ENCODE measurements around the gene TMEM18.
A peak's percentile ranks its signal among the peaks of the same experiment; 100 is the strongest.

GRCh38 chr2:715854-716560 lies 38.8 kb upstream of the TMEM18 start:
- TF ChIP-seq CTCF (IDR thresholded peaks at IDR 0.05) (peak in 3 of 4 experiments; percentile 28 to 52 (median 46)), POLR2A (IDR thresholded peaks at IDR 0.05) (no peak)
